GM18502 (cell line): ENCODE data around the gene PDGFRB.

Experiments used
- ATAC-seq: cut with Tn5 transposase; IDR thresholded peaks from one replicate; pipeline ENCODE4 v1.9.1; 2021; ENCODE audit warnings: mild to moderate bottlenecking; ENCODE audit not compliant: unreplicated experiment, poor library complexity

Gene PDGFRB

GRCh38 chr5:150166037-150166649, 10.5 kb upstream of the PDGFRB start:
- no peak for ATAC-seq

DNA sequence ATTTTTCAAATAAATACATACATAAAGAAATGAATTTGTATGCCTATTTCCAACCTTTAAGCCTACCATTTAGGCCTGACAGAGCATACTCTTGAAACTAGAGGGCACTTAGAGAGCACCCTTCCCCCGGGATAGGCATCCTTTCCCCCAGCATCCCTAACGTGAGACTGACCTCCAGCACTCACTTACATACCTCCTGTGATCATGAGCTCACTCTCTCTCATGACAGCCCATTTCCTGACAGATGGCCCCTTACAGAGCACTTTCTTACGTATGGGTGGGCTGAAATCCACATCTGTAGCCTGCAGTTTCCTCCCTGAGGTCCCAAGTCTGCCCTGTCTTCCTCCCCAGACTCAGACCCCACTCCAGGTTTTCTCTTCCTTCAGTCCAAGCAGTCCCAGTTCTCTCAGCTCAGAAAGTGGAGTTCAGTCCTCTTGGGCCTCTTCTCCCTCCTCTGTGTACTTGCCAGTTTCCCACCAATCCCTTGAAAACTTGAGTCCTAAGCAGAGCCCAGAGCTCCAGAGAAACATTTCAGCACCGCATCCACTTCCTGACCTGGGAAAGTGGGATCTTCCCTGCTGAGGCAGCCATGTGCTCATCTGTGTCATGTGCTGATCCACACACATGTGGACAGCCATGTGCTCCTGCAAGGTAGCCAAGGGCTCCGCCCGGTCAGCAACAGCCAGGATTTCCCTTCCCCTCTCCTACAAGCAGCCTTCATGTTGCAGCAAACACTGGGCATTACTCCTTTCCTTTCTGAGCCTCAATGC, 8.8 kb upstream of the PDGFRB start:
- no peak for ATAC-seq

- ATAC-seq: no peak
Observed at GRCh38 chr5:150163547-150164059, 8.0 kb upstream of the PDGFRB start.

- no peak for ATAC-seq
Observed at GRCh38 chr5:150163035-150163434, 7.4 kb upstream of the PDGFRB start.

DNA sequence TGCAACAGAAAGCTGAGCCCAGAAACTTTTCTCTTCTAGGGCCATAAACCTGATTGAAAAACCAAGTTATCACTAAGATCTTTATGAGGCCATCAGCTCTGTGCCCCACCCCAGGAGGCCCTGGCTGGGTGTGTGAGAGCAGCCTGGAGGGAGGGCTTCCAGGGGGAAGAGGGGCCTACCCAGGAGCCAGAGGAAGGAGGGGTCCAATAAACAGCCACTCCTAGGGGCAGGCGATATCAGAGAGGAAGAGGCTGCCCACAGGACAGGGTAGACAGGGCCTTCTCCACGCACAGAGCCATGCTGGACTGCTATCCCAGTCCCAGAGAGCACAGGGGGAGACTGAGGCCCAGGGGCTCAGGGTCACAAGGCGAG, 6.5 kb upstream of the PDGFRB start:
- no peak for ATAC-seq

DNA sequence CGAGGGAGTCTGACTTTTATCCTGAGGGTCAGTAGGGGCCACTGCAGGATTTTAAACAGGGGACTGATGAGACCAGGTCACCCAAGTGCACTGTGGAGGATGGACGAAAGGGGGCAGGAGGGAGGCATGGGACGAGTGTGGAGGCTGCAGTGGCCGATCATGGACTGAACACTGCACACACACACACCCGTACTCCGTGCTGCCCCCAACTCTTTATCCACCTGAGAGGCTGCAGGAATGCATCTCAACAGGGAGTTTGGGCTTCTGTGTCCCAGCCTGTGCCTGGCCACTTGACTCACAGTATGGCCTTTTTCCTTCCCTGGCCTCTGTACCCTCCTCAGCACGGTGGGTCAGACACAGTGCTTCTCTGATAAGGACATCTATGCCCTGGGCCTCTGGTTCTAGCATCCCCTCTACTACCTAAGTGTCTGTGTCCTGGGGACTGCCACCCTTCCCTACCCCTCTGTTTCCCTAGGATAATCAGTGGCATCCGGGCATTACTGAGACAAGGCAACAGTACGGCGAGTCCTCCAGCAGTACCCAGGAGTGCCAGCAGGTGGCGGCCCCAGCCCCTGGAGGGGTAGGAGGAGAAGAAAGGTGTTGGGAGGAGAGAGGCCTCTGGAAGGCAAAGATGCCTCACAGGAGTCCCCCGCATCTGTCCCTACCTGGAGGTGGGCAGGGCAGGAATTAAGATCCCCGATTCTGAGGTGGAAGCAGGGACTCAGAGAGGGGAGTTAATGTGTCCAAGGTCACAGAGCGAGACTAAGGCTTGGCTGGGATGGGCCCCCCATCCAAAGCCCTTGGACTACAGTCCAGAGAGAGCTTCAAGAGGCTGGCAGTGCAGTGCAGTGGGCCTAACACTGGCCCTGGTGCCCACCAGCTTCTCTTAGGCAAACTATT, 5.8 kb upstream of the PDGFRB start:
- ATAC-seq: peak; percentile 80

GRCh38 chr5:150160448-150161081, 4.9 kb upstream of the PDGFRB start:
- ATAC-seq: no peak

- no peak for ATAC-seq
Observed at GRCh38 chr5:150159741-150160179, 4.1 kb upstream of the PDGFRB start.

GRCh38 chr5:150159031-150159430, 3.4 kb upstream of the PDGFRB start:
- ATAC-seq: no peak

GRCh38 chr5:150158170-150158949, 2.7 kb upstream of the PDGFRB start:
- no peak for ATAC-seq

DNA sequence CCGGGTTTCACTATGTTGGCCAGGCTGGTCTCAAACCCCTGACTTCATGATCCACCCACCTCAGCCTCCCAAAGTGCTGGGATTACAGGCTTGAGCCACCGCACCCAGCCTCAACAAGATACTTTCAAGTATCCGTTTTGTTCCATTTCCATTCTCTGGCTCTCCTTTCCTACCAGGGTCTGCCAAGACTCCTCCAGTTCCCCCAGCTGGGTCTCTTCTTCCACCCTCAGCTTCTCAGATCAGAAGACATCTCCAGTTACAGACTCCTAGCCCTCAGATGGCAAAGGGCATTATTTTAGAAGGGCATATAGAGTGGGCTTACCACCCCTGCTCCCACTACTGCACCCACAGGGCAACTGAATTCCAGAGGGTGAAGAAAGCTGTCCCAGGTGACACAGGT, 1.5 kb upstream of the PDGFRB start:
- ATAC-seq: no peak

DNA sequence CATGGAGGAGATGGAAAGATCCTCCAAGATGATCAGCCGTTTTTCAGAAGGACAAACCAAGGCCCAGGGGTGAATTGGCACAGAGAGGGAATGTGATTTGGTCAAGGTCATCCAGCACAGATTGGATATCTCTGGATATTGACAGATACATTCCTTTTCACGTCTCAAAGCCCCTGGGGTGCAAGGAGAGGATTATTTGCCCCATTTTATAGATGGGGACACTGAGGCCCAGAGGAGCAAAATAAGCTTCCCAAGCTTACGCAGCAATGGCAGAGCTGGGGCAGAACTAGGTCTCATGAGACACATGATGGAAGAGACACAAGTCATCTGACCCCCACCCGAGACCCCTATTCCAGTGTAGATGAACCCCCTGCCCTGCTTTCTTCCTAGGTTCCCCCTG, 895 bp upstream of the PDGFRB start:
- ATAC-seq: no peak

GRCh38 chr5:150156027-150156368, 353 bp upstream of the PDGFRB start:
- ATAC-seq: peak; percentile 17

GRCh38 chr5:150154618-150155128, 972 bp downstream of the PDGFRB start:
- no peak for ATAC-seq

DNA sequence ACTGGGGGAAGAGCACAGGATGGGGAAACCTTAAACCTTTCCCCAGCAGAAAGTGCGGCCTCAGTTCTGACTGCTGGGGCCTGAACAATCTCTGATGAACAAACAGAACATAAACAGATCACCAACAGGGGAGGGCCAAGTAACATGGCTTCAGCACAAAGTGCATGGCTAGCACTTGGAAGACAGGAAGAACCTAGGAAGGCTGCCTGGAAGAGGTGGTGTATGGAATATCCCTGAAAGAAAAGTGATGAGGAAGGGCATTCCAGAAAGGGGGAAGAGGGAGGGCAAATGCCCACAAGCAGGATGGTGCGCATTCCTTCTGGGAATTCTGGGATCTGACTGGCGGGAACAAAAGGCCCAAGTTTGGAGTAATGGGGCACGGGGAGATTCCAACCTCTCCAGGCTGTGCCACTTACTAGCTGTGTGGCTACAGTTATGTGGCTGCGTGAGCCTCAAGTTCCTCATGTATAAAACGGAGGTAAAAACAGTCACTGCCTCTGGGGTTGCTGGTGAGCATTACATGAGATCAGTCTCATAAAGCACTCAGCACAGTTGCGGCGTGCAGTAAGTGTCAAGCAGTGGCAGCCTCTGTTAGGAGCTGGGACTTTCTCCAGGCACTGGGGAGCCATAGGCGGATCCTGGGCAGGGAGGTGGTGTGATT, 1.6 kb downstream of the PDGFRB start:
- peak; percentile 50 for ATAC-seq

DNA sequence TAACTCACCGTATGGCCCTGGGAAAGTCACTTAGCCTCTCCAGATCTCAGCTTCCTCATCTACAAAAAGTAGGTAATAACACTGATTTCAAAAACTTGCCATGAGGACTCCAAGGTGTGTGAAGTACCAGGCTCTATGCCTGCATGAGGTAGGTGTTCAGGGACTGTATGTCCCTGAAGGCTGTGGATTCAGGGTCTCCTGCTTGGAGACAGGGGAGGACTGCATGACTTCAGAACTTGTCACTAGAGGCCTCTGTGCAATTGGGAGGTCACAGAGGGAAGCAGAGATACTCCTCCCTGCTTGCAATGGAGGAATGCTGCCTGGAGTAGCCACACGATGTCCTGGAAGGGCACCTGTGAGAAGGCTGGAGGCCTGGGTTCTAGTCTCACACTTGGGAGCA, 2.2 kb downstream of the PDGFRB start:
- no peak for ATAC-seq

DNA sequence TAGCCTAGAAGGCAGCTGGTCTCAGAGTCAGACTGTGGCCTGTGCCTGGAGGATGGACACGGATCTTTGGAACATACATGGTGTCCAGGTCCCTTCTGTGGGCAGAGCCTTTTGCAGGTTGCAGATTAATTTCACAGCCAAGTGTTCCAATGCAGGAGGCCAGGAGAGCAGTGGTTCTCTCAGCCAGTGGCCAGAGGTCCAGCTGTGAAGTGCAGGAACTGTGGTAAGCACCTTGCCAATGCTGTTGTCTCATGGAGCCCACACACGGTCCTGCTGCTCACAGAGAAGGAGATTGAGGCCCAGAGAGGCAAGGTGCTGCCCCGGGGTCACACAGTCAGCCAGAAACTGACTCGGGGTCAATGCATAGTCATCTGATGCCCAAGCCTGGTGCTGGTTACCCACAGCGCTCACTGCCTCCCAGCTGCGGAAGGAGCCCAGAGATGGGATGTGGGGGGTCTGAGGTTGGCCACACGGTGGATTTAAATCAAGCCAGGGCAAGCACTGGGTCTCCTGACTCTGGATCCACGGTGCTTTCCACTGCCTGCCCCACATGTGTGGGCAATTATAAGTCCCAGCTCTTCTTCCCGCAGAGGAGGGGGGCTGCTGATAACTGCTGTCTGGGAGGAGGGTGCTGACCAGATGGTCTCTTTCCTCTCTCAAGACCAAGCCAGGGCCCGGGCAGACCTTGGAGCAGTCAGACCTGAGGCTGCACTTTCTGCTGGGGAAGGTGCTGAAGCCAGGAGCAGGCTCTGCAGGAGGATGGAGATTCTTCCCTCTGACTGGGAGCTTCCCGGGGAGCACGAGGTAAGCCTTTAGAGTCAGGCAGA, 2.8 kb downstream of the PDGFRB start:
- ATAC-seq: no peak

DNA sequence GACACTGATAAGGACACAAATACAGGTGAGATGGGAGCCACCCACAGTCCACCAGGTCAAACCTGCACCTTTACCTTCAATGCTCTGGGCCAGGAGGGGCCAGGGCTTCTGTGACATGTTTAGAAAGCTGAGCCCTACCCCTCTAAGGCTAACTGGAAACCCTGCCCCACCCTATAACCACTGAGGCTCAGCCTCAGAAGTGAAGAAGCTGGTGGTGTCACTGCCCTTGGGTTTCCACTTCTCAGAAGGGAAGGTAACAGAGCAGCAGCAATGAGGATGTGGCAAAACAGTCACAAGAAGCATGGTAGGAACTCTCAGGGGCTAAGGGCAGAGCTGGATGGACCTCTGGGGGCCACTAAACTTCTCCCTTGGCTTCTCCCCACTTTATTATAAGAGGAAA, 6.0 kb downstream of the PDGFRB start:
- no peak for ATAC-seq
